ENCODE measurements around the gene KIF21A.

Gene KIF21A

GRCh38 chr12:39359645-39360044 is 83.3 kb downstream of the KIF21A start:
- DNase-seq (no peak), ATAC-seq (replicated peaks) (no peak)
- H3K4me1 Mint-ChIP-seq = no peaks in the 10 kb centered on the region
- no peaks in the 10 kb centered on the region for H3K27me3 Mint-ChIP-seq
- peaks cover 0 to 4% of the 10 kb centered on the region in 2 donors for H3K36me3 Mint-ChIP-seq
- no peak overlapping the region for H3K27ac Mint-ChIP-seq
- H3K9me3 Mint-ChIP-seq = no peaks in the 10 kb centered on the region
- no peak overlapping the region for H3K4me3 Mint-ChIP-seq

- no peak overlapping the region for H3K27ac Mint-ChIP-seq
- DNase-seq (no peak), ATAC-seq (replicated peaks) (no peak)
- peaks cover 0 to 3% of the 10 kb centered on the region in 2 donors for H3K36me3 Mint-ChIP-seq
- H3K27me3 Mint-ChIP-seq = no peaks in the 10 kb centered on the region
- no peak overlapping the region for H3K4me3 Mint-ChIP-seq
- no peaks in the 10 kb centered on the region for H3K4me1 Mint-ChIP-seq
- H3K9me3 Mint-ChIP-seq = no peaks in the 10 kb centered on the region
Measured at GRCh38 chr12:39357041-39357440, 85.9 kb downstream of the KIF21A start.

GRCh38 chr12:39355841-39356240 is 87.1 kb downstream of the KIF21A start:
- no peak overlapping the region for H3K4me3 Mint-ChIP-seq
- DNase-seq (no peak), ATAC-seq (replicated peaks) (no peak)
- H3K36me3 Mint-ChIP-seq = no peaks in the 10 kb centered on the region
- H3K27me3 Mint-ChIP-seq = no peaks in the 10 kb centered on the region
- H3K4me1 Mint-ChIP-seq = no peaks in the 10 kb centered on the region
- no peaks in the 10 kb centered on the region for H3K9me3 Mint-ChIP-seq
- H3K27ac Mint-ChIP-seq = no peak overlapping the region

- ATAC-seq (replicated peaks) = no peak
- Mint-ChIP-seq H3K36me3 (no peaks in the 10 kb centered on the region), H3K4me1 (no peaks in the 10 kb centered on the region), H3K9me3 (no peaks in the 10 kb centered on the region), H3K27me3 (no peaks in the 10 kb centered on the region), H3K4me3 (no peak overlapping the region), H3K27ac (no peak overlapping the region)
- DNase-seq = no peak
Measured at GRCh38 chr12:39354955-39355354, 88.0 kb downstream of the KIF21A start.

- ATAC-seq (replicated peaks) = no peak
- no peaks in the 10 kb centered on the region for H3K36me3 Mint-ChIP-seq
- H3K27ac Mint-ChIP-seq = no peak overlapping the region
- DNase-seq = no peak
- no peaks in the 10 kb centered on the region for H3K4me1 Mint-ChIP-seq
- no peaks in the 10 kb centered on the region for H3K9me3 Mint-ChIP-seq
- no peaks in the 10 kb centered on the region for H3K27me3 Mint-ChIP-seq
- H3K4me3 Mint-ChIP-seq = no peak overlapping the region
Measured at GRCh38 chr12:39352471-39353017, 90.4 kb downstream of the KIF21A start.

GRCh38 chr12:39351153-39351552 is 91.8 kb downstream of the KIF21A start:
- DNase-seq (no peak), ATAC-seq (replicated peaks) (no peak)
- Mint-ChIP-seq H3K27ac (no peak overlapping the region), H3K4me1 (no peaks in the 10 kb centered on the region), H3K4me3 (no peak overlapping the region), H3K36me3 (no peaks in the 10 kb centered on the region), H3K9me3 (no peaks in the 10 kb centered on the region), H3K27me3 (no peaks in the 10 kb centered on the region)

- no peak for ATAC-seq (replicated peaks)
- Mint-ChIP-seq H3K9me3 (no peaks in the 10 kb centered on the region), H3K27ac (no peak overlapping the region), H3K36me3 (no peaks in the 10 kb centered on the region), H3K4me3 (no peak overlapping the region), H3K4me1 (no peaks in the 10 kb centered on the region), H3K27me3 (no peaks in the 10 kb centered on the region)
- no peak for DNase-seq
Measured at GRCh38 chr12:39348941-39349626, 93.8 kb downstream of the KIF21A start.

GRCh38 chr12:39348523-39348922 is 94.4 kb downstream of the KIF21A start:
- Mint-ChIP-seq H3K27ac (no peak overlapping the region), H3K4me1 (no peaks in the 10 kb centered on the region)

GRCh38 chr12:39344926-39345325 is 98.0 kb downstream of the KIF21A start:
- Mint-ChIP-seq H3K4me1 (peaks cover 0 to 6% of the 10 kb centered on the region in 2 donors), H3K4me3 (no peak overlapping the region), H3K36me3 (no peaks in the 10 kb centered on the region), H3K27ac (no peak overlapping the region), H3K9me3 (no peaks in the 10 kb centered on the region), H3K27me3 (no peaks in the 10 kb centered on the region)
- no peak for ATAC-seq (replicated peaks)
- no peak for DNase-seq

More at GRCh38 chr12:39348523-39348922, 94.4 kb downstream of the KIF21A start:
- no peaks in the 10 kb centered on the region for H3K27me3 Mint-ChIP-seq
- no peak overlapping the region for H3K4me3 Mint-ChIP-seq
- DNase-seq (no peak), ATAC-seq (replicated peaks) (no peak)
- H3K9me3 Mint-ChIP-seq = no peaks in the 10 kb centered on the region
- no peaks in the 10 kb centered on the region for H3K36me3 Mint-ChIP-seq

- Mint-ChIP-seq H3K27ac (no peak overlapping the region), H3K9me3 (no peaks in the 10 kb centered on the region), H3K4me3 (no peak overlapping the region), H3K36me3 (no peaks in the 10 kb centered on the region), H3K27me3 (no peaks in the 10 kb centered on the region), H3K4me1 (peaks cover 0 to 6% of the 10 kb centered on the region in 2 donors)
- ATAC-seq (replicated peaks) (no peak), DNase-seq (no peak)
Measured at GRCh38 chr12:39343665-39344064, 99.3 kb downstream of the KIF21A start.

- Mint-ChIP-seq H3K4me3 (no peak overlapping the region), H3K27ac (no peak overlapping the region)
Measured at GRCh38 chr12:39341761-39342160, 101.2 kb downstream of the KIF21A start.

GRCh38 chr12:39341179-39341578 is 101.7 kb downstream of the KIF21A start:
- no peaks in the 10 kb centered on the region for H3K9me3 Mint-ChIP-seq
- ATAC-seq (replicated peaks) (peak; percentile 74 to 77), DNase-seq (no peak)
- H3K36me3 Mint-ChIP-seq = no peaks in the 10 kb centered on the region
- peaks cover 0 to 6% of the 10 kb centered on the region in 2 donors for H3K4me1 Mint-ChIP-seq
- H3K4me3 Mint-ChIP-seq = no peak overlapping the region
- H3K27me3 Mint-ChIP-seq = no peaks in the 10 kb centered on the region
- no peak overlapping the region for H3K27ac Mint-ChIP-seq

More at GRCh38 chr12:39341761-39342160, 101.2 kb downstream of the KIF21A start:
- Mint-ChIP-seq H3K9me3 (no peaks in the 10 kb centered on the region), H3K27me3 (no peaks in the 10 kb centered on the region), H3K4me1 (peaks cover 0 to 6% of the 10 kb centered on the region in 2 donors), H3K36me3 (no peaks in the 10 kb centered on the region)
- DNase-seq (no peak), ATAC-seq (replicated peaks) (no peak)

GRCh38 chr12:39332661-39333175 is 110.2 kb downstream of the KIF21A start:
- ATAC-seq (replicated peaks) (no peak), DNase-seq (no peak)
- H3K4me1 Mint-ChIP-seq = no peaks in the 10 kb centered on the region
- no peaks in the 10 kb centered on the region for H3K36me3 Mint-ChIP-seq
- no peaks in the 10 kb centered on the region for H3K27me3 Mint-ChIP-seq
- no peaks in the 10 kb centered on the region for H3K9me3 Mint-ChIP-seq
- H3K4me3 Mint-ChIP-seq = no peak overlapping the region
- H3K27ac Mint-ChIP-seq = no peak overlapping the region

GRCh38 chr12:39331539-39332261 is 111.2 kb downstream of the KIF21A start:
- no peak for DNase-seq
- no peaks in the 10 kb centered on the region for H3K4me1 Mint-ChIP-seq
- H3K4me3 Mint-ChIP-seq = no peak overlapping the region
- H3K27me3 Mint-ChIP-seq = no peaks in the 10 kb centered on the region
- ATAC-seq (replicated peaks) = no peak
- no peaks in the 10 kb centered on the region for H3K36me3 Mint-ChIP-seq
- no peak overlapping the region for H3K27ac Mint-ChIP-seq
- H3K9me3 Mint-ChIP-seq = no peaks in the 10 kb centered on the region

- no peak overlapping the region for H3K27ac Mint-ChIP-seq
- no peaks in the 10 kb centered on the region for H3K9me3 Mint-ChIP-seq
- no peaks in the 10 kb centered on the region for H3K27me3 Mint-ChIP-seq
Measured at GRCh38 chr12:39329876-39330275, 113.0 kb downstream of the KIF21A start.

More at GRCh38 chr12:39329876-39330275, 113.0 kb downstream of the KIF21A start:
- no peaks in the 10 kb centered on the region for H3K4me1 Mint-ChIP-seq
- no peaks in the 10 kb centered on the region for H3K36me3 Mint-ChIP-seq
- no peak overlapping the region for H3K4me3 Mint-ChIP-seq
- ATAC-seq (replicated peaks) = no peak
- no peak for DNase-seq

Measured in stimulated activated naive B cell treated with anti-CD40 and anti-IgM and Interleukin-4, amounts not matched to agents 10 μg/mL and 1 μg/mL and 100 μg/mL, for 72 hours (primary cell).